Measurements from ENCODE around the gene ANKZF1.
A peak's percentile ranks its signal among the peaks of the same experiment; 100 is the strongest.

The ANKZF1 gene

DNA sequence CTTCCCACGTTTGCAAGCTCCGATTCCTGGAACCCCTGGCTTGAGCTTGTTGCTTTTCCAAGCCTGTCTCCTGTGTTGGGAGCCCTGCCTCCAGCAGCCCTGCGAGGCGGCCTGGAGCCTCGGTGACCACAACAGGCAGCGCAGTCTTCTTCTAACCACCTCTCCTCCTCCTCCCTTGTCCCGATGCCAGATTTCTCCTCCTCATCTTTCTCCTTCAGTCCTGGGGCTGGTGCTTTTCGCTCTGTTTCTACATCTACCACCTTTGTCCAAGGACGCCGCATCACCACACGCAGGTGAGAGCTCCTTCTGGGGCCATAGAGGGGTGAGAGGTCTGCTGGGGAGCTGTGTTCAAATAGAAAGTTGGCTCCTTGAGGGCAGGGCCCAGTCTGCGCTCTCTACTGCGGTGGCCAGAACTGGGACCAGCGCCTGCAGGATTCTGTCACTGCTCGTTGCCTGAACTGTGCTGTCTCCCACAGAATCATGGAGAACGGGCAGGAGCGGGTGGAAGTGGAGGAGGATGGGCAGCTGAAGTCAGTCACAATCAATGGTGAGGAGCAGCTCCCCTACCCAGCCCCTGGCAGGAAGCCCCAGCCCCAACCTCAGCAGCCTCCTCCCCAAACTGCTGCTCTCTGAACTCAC lies 53.5 kb downstream of the ANKZF1 start:
- H3K27ac ChIP-seq (ENCODE audit: low read length, poor library complexity, severe bottlenecking) = no peak overlapping the region
- no peak overlapping the region for H2BK5ac ChIP-seq (ENCODE audit: low read depth, low read length, poor library complexity, severe bottlenecking)
- H3K4me2 ChIP-seq (ENCODE audit: low read length, poor library complexity, severe bottlenecking) = no peak overlapping the region
- H4K8ac ChIP-seq (ENCODE audit: low read length) = no peak overlapping the region
- WGBS = 93% methylated on average over 14 of the region's 17 CpGs
- no peak overlapping the region for H4K91ac ChIP-seq (ENCODE audit: low read length)
- no peak overlapping the region for H3K18ac ChIP-seq (ENCODE audit: low read depth in 1 of 2, low read length in 2 of 2)
- no peaks in the 10 kb centered on the region for H3K27me3 ChIP-seq (ENCODE audit: control insufficient read depth in 1 of 2, insufficient read depth in 1 of 2, low read length in 2 of 2)
- no peak for DNase-seq
- no peak overlapping the region for H3K23ac ChIP-seq (ENCODE audit: low read length in 2 of 2)
- no peak overlapping the region for H2AFZ ChIP-seq (ENCODE audit: low read depth, low read length)
- no peak overlapping the region for H2BK120ac ChIP-seq (ENCODE audit: low read depth, low read length)
- H2BK12ac ChIP-seq (ENCODE audit: low read length in 2 of 2) = no peak overlapping the region
- peaks cover 55 to 62% of the 10 kb centered on the region in 2 experiments for H3K36me3 ChIP-seq (ENCODE audit: control insufficient read depth in 1 of 2, insufficient read depth in 2 of 2, low read depth in 1 of 2, low read length in 2 of 2)
- no peak overlapping the region for H2BK15ac ChIP-seq (ENCODE audit: low read depth, poor library complexity, severe bottlenecking)
- no peak overlapping the region for H3K14ac ChIP-seq (ENCODE audit: low read length in 2 of 2)
- no peaks in the 10 kb centered on the region for H3K9me3 ChIP-seq (ENCODE audit: control insufficient read depth, low read length)
- H3K4me3 ChIP-seq (ENCODE audit: insufficient read depth in 1 of 2, low read depth in 1 of 2, low read length in 2 of 2) = no peak overlapping the region
- peaks cover 30% of the 10 kb centered on the region for H3K4me1 ChIP-seq (ENCODE audit: control insufficient read depth, insufficient read depth, low read depth, low read length)
- H3K9ac ChIP-seq (ENCODE audit: low read length) = no peak overlapping the region
- H2AK5ac ChIP-seq (ENCODE audit: low read length, severe bottlenecking) = no peak overlapping the region
- H3K79me1 ChIP-seq (replicated peaks; ENCODE audit: low read length, poor library complexity, severe bottlenecking) = peaks cover 20% of the 10 kb centered on the region
- H3K4ac ChIP-seq (ENCODE audit: low read depth in 1 of 2, low read length in 2 of 2) = no peak overlapping the region

DNA sequence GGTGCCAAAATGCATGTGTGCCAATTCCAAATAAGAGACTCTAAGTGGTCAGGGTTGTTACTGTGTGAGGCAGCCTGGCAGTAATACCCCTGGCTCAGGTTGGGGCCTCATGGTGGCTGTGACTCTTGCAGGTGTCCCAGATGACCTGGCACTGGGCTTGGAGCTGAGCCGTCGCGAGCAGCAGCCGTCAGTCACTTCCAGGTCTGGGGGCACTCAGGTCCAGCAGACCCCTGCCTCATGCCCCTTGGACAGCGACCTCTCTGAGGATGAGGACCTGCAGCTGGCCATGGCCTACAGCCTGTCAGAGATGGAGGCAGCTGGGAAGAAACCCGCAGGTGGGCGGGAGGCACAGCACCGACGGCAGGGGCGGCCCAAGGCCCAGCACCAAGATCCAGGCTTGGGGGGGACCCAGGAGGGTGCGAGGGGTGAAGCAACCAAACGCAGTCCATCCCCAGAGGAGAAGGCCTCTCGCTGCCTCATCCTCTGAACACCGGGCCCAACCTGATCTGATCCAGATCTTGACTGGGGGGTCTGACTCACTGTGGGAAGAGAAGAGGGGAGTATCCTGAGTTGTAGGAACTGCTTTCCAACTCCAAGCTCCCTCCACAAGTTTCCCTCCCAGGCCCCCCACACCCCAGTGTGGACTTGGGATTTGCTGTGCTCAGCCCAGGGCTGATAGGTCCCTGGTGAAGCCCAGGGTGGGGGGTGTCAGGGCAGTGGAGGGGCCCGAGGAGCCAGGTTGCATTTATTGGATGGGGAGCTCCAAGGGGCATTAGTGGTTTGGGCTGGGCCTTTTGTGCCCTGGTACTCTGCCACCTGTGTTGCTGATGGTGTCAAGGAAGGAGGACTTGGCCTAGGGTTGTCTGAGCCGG lies 55.1 kb downstream of the ANKZF1 start:
- Histone ChIP-seq H3K14ac (ENCODE audit: low read length in 2 of 2) (no peak overlapping the region), H3K36me3 (ENCODE audit: control insufficient read depth in 1 of 2, insufficient read depth in 2 of 2, low read depth in 1 of 2, low read length in 2 of 2) (peaks cover 55 to 62% of the 10 kb centered on the region in 2 experiments), H3K9ac (ENCODE audit: low read length) (peak overlapping the region; percentile 74), H2BK15ac (ENCODE audit: low read depth, poor library complexity, severe bottlenecking) (no peak overlapping the region), H3K79me1 (replicated peaks; ENCODE audit: low read length, poor library complexity, severe bottlenecking) (peaks cover 18% of the 10 kb centered on the region), H2BK12ac (ENCODE audit: low read length in 2 of 2) (no peak overlapping the region), H4K91ac (ENCODE audit: low read length) (no peak overlapping the region), H2BK120ac (ENCODE audit: low read depth, low read length) (no peak overlapping the region), H3K4me1 (ENCODE audit: control insufficient read depth, insufficient read depth, low read depth, low read length) (peaks cover 30% of the 10 kb centered on the region), H2AFZ (ENCODE audit: low read depth, low read length) (no peak overlapping the region), H4K8ac (ENCODE audit: low read length) (no peak overlapping the region), H3K18ac (ENCODE audit: low read depth in 1 of 2, low read length in 2 of 2) (no peak overlapping the region), H3K4me3 (ENCODE audit: insufficient read depth in 1 of 2, low read depth in 1 of 2, low read length in 2 of 2) (no peak overlapping the region), H3K23ac (ENCODE audit: low read length in 2 of 2) (no peak overlapping the region), H3K27me3 (ENCODE audit: control insufficient read depth in 1 of 2, insufficient read depth in 1 of 2, low read length in 2 of 2) (no peaks in the 10 kb centered on the region), H3K4me2 (ENCODE audit: low read length, poor library complexity, severe bottlenecking) (no peak overlapping the region), H3K9me3 (ENCODE audit: control insufficient read depth, low read length) (no peaks in the 10 kb centered on the region), H2AK5ac (ENCODE audit: low read length, severe bottlenecking) (no peak overlapping the region), H3K4ac (ENCODE audit: low read depth in 1 of 2, low read length in 2 of 2) (no peak overlapping the region), H2BK5ac (ENCODE audit: low read depth, low read length, poor library complexity, severe bottlenecking) (no peak overlapping the region), H3K27ac (ENCODE audit: low read length, poor library complexity, severe bottlenecking) (no peak overlapping the region)
- 99% methylated on average over 16 of the region's 16 CpGs for WGBS
- DNase-seq = no peak

DNA sequence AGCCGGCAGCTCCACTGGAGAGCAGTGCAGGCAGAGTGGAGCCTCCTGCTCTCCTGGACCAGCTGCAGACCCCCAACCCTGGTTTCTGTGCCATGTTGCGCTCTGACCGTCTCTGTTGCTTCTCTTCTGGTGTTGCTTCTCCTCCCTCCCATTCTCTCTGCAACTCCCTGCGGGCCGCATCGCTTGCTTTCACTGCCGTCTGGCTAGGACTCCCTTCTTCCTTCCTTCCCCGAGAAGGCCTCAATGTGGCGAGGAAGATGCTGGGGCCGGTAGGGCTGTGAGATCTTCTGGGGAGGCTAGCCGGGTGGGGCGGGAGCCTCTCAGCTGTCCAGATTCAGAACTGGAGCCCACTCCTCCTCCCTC lies 55.7 kb downstream of the ANKZF1 start:
- 91% methylated on average over 7 of the region's 12 CpGs for WGBS
- H2AK5ac ChIP-seq (ENCODE audit: low read length, severe bottlenecking) = no peak overlapping the region

DNA sequence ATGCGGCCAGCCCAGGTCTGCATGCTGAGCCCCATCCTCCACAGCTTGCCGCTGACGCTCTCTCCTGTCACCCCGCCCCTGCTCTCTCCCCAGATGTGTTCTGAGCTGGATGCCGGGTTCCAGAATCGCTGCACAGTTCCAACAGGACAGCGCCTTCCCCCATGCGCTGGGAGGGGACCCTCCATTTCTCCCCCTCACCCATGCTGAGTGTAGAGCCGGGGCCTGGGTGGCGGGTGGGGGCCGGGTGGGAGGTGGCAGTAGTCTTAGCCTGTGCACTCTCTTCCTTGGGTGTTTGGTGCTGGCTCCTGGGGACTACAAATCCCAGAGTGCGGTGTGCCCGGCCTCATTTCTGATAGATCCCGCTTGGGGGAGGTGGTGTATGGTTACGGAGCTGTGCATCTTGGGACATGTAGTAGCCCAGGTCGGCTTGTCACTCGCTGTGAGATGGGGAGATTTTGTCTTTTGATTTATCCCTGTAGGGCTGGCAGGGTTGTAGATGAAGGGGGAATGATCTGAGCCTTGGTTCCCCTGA lies 56.4 kb downstream of the ANKZF1 start:
- no peak overlapping the region for H2AFZ ChIP-seq (ENCODE audit: low read depth, low read length)
- H3K4me1 ChIP-seq (ENCODE audit: control insufficient read depth, insufficient read depth, low read depth, low read length) = peaks cover 23% of the 10 kb centered on the region
- H3K4me2 ChIP-seq (ENCODE audit: low read length, poor library complexity, severe bottlenecking) = no peak overlapping the region
- H3K9me3 ChIP-seq (ENCODE audit: control insufficient read depth, low read length) = no peaks in the 10 kb centered on the region
- H3K27me3 ChIP-seq (ENCODE audit: control insufficient read depth in 1 of 2, insufficient read depth in 1 of 2, low read length in 2 of 2) = no peaks in the 10 kb centered on the region
- H3K79me1 ChIP-seq (replicated peaks; ENCODE audit: low read length, poor library complexity, severe bottlenecking) = peaks cover 11% of the 10 kb centered on the region
- H3K4ac ChIP-seq (ENCODE audit: low read depth in 1 of 2, low read length in 2 of 2) = no peak overlapping the region
- H2BK15ac ChIP-seq (ENCODE audit: low read depth, poor library complexity, severe bottlenecking) = no peak overlapping the region
- H2BK120ac ChIP-seq (ENCODE audit: low read depth, low read length) = no peak overlapping the region
- peak overlapping the region; percentile 74 for H3K9ac ChIP-seq (ENCODE audit: low read length)
- no peak overlapping the region for H3K27ac ChIP-seq (ENCODE audit: low read length, poor library complexity, severe bottlenecking)
- H2AK5ac ChIP-seq (ENCODE audit: low read length, severe bottlenecking) = no peak overlapping the region
- DNase-seq = no peak
- no peak overlapping the region for H2BK12ac ChIP-seq (ENCODE audit: low read length in 2 of 2)
- 68% methylated on average over 13 of the region's 17 CpGs for WGBS
- H3K14ac ChIP-seq (ENCODE audit: low read length in 2 of 2) = no peak overlapping the region
- H3K18ac ChIP-seq (ENCODE audit: low read depth in 1 of 2, low read length in 2 of 2) = no peak overlapping the region
- H2BK5ac ChIP-seq (ENCODE audit: low read depth, low read length, poor library complexity, severe bottlenecking) = no peak overlapping the region
- H3K36me3 ChIP-seq (ENCODE audit: control insufficient read depth in 1 of 2, insufficient read depth in 2 of 2, low read depth in 1 of 2, low read length in 2 of 2) = peaks cover 47 to 52% of the 10 kb centered on the region in 2 experiments
- H3K23ac ChIP-seq (ENCODE audit: low read length in 2 of 2) = no peak overlapping the region
- peak overlapping the region in 1 of 2 experiments; percentile 56 for H3K4me3 ChIP-seq (ENCODE audit: insufficient read depth in 1 of 2, low read depth in 1 of 2, low read length in 2 of 2)
- H4K91ac ChIP-seq (ENCODE audit: low read length) = no peak overlapping the region
- H4K8ac ChIP-seq (ENCODE audit: low read length) = no peak overlapping the region

More for the DNA sequence above, 55.7 kb downstream of the ANKZF1 start:
- Histone ChIP-seq H3K9ac (ENCODE audit: low read length) (peak overlapping the region; percentile 74), H2BK15ac (ENCODE audit: low read depth, poor library complexity, severe bottlenecking) (no peak overlapping the region), H3K23ac (ENCODE audit: low read length in 2 of 2) (no peak overlapping the region), H3K4ac (ENCODE audit: low read depth in 1 of 2, low read length in 2 of 2) (no peak overlapping the region), H4K91ac (ENCODE audit: low read length) (no peak overlapping the region), H3K36me3 (ENCODE audit: control insufficient read depth in 1 of 2, insufficient read depth in 2 of 2, low read depth in 1 of 2, low read length in 2 of 2) (peaks cover 53 to 58% of the 10 kb centered on the region in 2 experiments), H2AFZ (ENCODE audit: low read depth, low read length) (no peak overlapping the region), H3K27ac (ENCODE audit: low read length, poor library complexity, severe bottlenecking) (no peak overlapping the region), H2BK5ac (ENCODE audit: low read depth, low read length, poor library complexity, severe bottlenecking) (no peak overlapping the region), H3K4me1 (ENCODE audit: control insufficient read depth, insufficient read depth, low read depth, low read length) (peaks cover 28% of the 10 kb centered on the region), H3K4me3 (ENCODE audit: insufficient read depth in 1 of 2, low read depth in 1 of 2, low read length in 2 of 2) (peak overlapping the region in 1 of 2 experiments; percentile 56), H3K4me2 (ENCODE audit: low read length, poor library complexity, severe bottlenecking) (no peak overlapping the region), H2BK120ac (ENCODE audit: low read depth, low read length) (no peak overlapping the region), H3K9me3 (ENCODE audit: control insufficient read depth, low read length) (no peaks in the 10 kb centered on the region), H3K79me1 (replicated peaks; ENCODE audit: low read length, poor library complexity, severe bottlenecking) (peaks cover 12% of the 10 kb centered on the region), H3K14ac (ENCODE audit: low read length in 2 of 2) (no peak overlapping the region), H3K18ac (ENCODE audit: low read depth in 1 of 2, low read length in 2 of 2) (no peak overlapping the region), H4K8ac (ENCODE audit: low read length) (no peak overlapping the region), H2BK12ac (ENCODE audit: low read length in 2 of 2) (no peak overlapping the region), H3K27me3 (ENCODE audit: control insufficient read depth in 1 of 2, insufficient read depth in 1 of 2, low read length in 2 of 2) (no peaks in the 10 kb centered on the region)
- DNase-seq = no peak
